ENCODE results near the gene NPAS1.

NPAS1 gene

GRCh38 chr19:47018923-47019322, 714 bp upstream of the NPAS1 start:
- DNase-seq (ENCODE audit: extremely low read depth in 1 of 2, low read depth in 1 of 2): no peak

GRCh38 chr19:47020132-47020805, 632 bp downstream of the NPAS1 start:
- no peak for DNase-seq (ENCODE audit: extremely low read depth in 1 of 2, low read depth in 1 of 2)

GRCh38 chr19:47020992-47021496, 1.4 kb downstream of the NPAS1 start:
- no peak for DNase-seq (ENCODE audit: extremely low read depth in 1 of 2, low read depth in 1 of 2)

GRCh38 chr19:47021536-47022139, 2.0 kb downstream of the NPAS1 start:
- DNase-seq (ENCODE audit: extremely low read depth in 1 of 2, low read depth in 1 of 2): no peak

- no peak for DNase-seq (ENCODE audit: extremely low read depth in 1 of 2, low read depth in 1 of 2)
These were observed 2.5 kb downstream of the NPAS1 start for GRCh38 chr19:47022140-47022536.

- DNase-seq (ENCODE audit: extremely low read depth in 1 of 2, low read depth in 1 of 2): no peak
These were observed 3.2 kb downstream of the NPAS1 start for GRCh38 chr19:47022541-47023447.

- no peak for DNase-seq (ENCODE audit: extremely low read depth in 1 of 2, low read depth in 1 of 2)
These were observed 3.8 kb downstream of the NPAS1 start for GRCh38 chr19:47023448-47023794.

- DNase-seq (ENCODE audit: extremely low read depth in 1 of 2, low read depth in 1 of 2): no peak
These were observed 4.9 kb downstream of the NPAS1 start for GRCh38 chr19:47024502-47024901.

GRCh38 chr19:47026156-47026555, 6.5 kb downstream of the NPAS1 start:
- DNase-seq (ENCODE audit: extremely low read depth in 1 of 2, low read depth in 1 of 2): no peak

GRCh38 chr19:47026889-47027288, 7.3 kb downstream of the NPAS1 start:
- no peak for DNase-seq (ENCODE audit: extremely low read depth in 1 of 2, low read depth in 1 of 2)

- DNase-seq (ENCODE audit: extremely low read depth in 1 of 2, low read depth in 1 of 2): no peak
These were observed 8.0 kb downstream of the NPAS1 start for GRCh38 chr19:47027586-47028088.

- DNase-seq (ENCODE audit: extremely low read depth in 1 of 2, low read depth in 1 of 2): no peak
These were observed 8.6 kb downstream of the NPAS1 start for GRCh38 chr19:47028195-47028601.

- peak in 1 of 2 donors; percentile 46 for DNase-seq (ENCODE audit: extremely low read depth in 1 of 2, low read depth in 1 of 2)
These were observed 12.7 kb downstream of the NPAS1 start for GRCh38 chr19:47032171-47032811.

GRCh38 chr19:47035127-47036096, 15.8 kb downstream of the NPAS1 start:
- DNase-seq (ENCODE audit: extremely low read depth in 1 of 2, low read depth in 1 of 2): peak; percentile 77 to 89

- DNase-seq (ENCODE audit: extremely low read depth in 1 of 2, low read depth in 1 of 2): no peak
These were observed 16.5 kb downstream of the NPAS1 start for GRCh38 chr19:47036097-47036651.

GRCh38 chr19:47037766-47038165, 18.1 kb downstream of the NPAS1 start:
- no peak for DNase-seq (ENCODE audit: extremely low read depth in 1 of 2, low read depth in 1 of 2)

- no peak for DNase-seq (ENCODE audit: extremely low read depth in 1 of 2, low read depth in 1 of 2)
These were observed 19.7 kb downstream of the NPAS1 start for GRCh38 chr19:47039239-47039874.

- DNase-seq (ENCODE audit: extremely low read depth in 1 of 2, low read depth in 1 of 2): no peak
These were observed 21.2 kb downstream of the NPAS1 start for GRCh38 chr19:47040869-47041268.

Measured in activated CD8-positive, alpha-beta memory T cell treated with anti-CD3 and anti-CD28 coated beads for 1 hour (primary cell).